IMR-90 (cell line): Measurements from ENCODE around the gene TAGLN3.

Source experiments
- BHLHE40 ChIP-seq: fragments of 150-350 bp; IDR thresholded peaks from 2 replicates; pipeline ENCODE4 v1.6.1; 2016; ENCODE audit warnings: mild to moderate bottlenecking, low read depth, low read length
- CEBPB ChIP-seq: IDR thresholded peaks from 2 replicates; pipeline ENCODE4 v1.6.1; 2012; ENCODE audit warnings: low read depth, low read length, improper control_type of control experiment
- CTCF ChIP-seq: conservative IDR thresholded peaks from 2 replicates; pipeline ENCODE4 v1.5.1; 2012; ENCODE audit warnings: mild to moderate bottlenecking, low read depth, low read length, improper control_type of control experiment
- ELK1 ChIP-seq: fragments of 150-350 bp; IDR thresholded peaks from 2 replicates; pipeline ENCODE4 v1.6.1; 2016; ENCODE audit warnings: low read depth, mild to moderate bottlenecking, low read length, moderate library complexity, borderline replicate concordance
- FOS ChIP-seq: fragments of 150-350 bp; IDR thresholded peaks from 2 replicates; pipeline ENCODE4 v1.6.1; 2016; ENCODE audit warnings: low read depth, low read length
- MAFK ChIP-seq: IDR thresholded peaks from 2 replicates; pipeline ENCODE4 v1.6.1; 2012; ENCODE audit warnings: low read depth, low read length, improper control_type of control experiment
- MAZ ChIP-seq: IDR thresholded peaks from 2 replicates; pipeline ENCODE4 v1.6.1; 2012; ENCODE audit warnings: low read depth, mild to moderate bottlenecking, low read length, improper control_type of control experiment, moderate library complexity, borderline replicate concordance
- MXI1 ChIP-seq: IDR thresholded peaks from 2 replicates; pipeline ENCODE4 v1.6.1; 2012; ENCODE audit warnings: low read depth, mild to moderate bottlenecking, low read length, moderate library complexity, borderline replicate concordance
- NFE2L2 ChIP-seq: fragments of 150-350 bp; IDR thresholded peaks from 2 replicates; pipeline ENCODE4 v1.6.1; 2016; ENCODE audit warnings: low read depth, mild to moderate bottlenecking, low read length
- POLR2A ChIP-seq: IDR thresholded peaks from 2 replicates; pipeline ENCODE4 v1.6.1; 2012; ENCODE audit warnings: mild to moderate bottlenecking, low read depth, low read length
- RAD21 ChIP-seq: IDR thresholded peaks from 2 replicates; pipeline ENCODE4 v1.6.1; 2012; ENCODE audit warnings: low read length, improper control_type of control experiment
- RCOR1 ChIP-seq: IDR thresholded peaks from 2 replicates; pipeline ENCODE4 v1.6.1; 2012; ENCODE audit warnings: mild to moderate bottlenecking, low read length, improper control_type of control experiment; ENCODE audit not compliant: insufficient replicate concordance
- RFX5 ChIP-seq: IDR thresholded peaks from 2 replicates; pipeline ENCODE4 v1.8.0; 2012; ENCODE audit warnings: low read depth, mild to moderate bottlenecking, low read length, moderate library complexity
- USF2 ChIP-seq: fragments of 150-350 bp; IDR thresholded peaks from 2 replicates; pipeline ENCODE4 v1.6.1; 2017; ENCODE audit warnings: mild to moderate bottlenecking, antibody characterized with exemption, low read length, low read depth

- TF ChIP-seq POLR2A: no peak
- TF ChIP-seq CTCF: no peak
- no peak for TF ChIP-seq BHLHE40
- no peak for TF ChIP-seq MXI1
- TF ChIP-seq CEBPB: no peak
- no peak for TF ChIP-seq FOS
- TF ChIP-seq RAD21: no peak
- no peak for TF ChIP-seq RFX5
- no peak for TF ChIP-seq ELK1
- no peak for TF ChIP-seq MAFK
- no peak for TF ChIP-seq RCOR1
- TF ChIP-seq NFE2L2: no peak
- no peak for TF ChIP-seq MAZ
- TF ChIP-seq USF2: no peak
These were observed 42.8 kb upstream of the TAGLN3 start for GRCh38 chr3:111955876-111956275.
